B cell (primary cell): ENCODE data around the gene TM4SF20.

Experiments used
- CTCF ChIP-seq: fragments of 200-600 bp; IDR thresholded peaks from one replicate; pipeline ENCODE4 v1.8.0; 2022; ENCODE audit warnings: antibody characterized with exemption, mild to moderate bottlenecking
- EZH2 ChIP-seq: IDR thresholded peaks from 2 replicates; pipeline ENCODE4 v1.6.1; 2012; ENCODE audit warnings: borderline replicate concordance, low read depth, mild to moderate bottlenecking, moderate library complexity, low read length; ENCODE audit not compliant: insufficient read depth, poor library complexity, severe bottlenecking

DNA sequence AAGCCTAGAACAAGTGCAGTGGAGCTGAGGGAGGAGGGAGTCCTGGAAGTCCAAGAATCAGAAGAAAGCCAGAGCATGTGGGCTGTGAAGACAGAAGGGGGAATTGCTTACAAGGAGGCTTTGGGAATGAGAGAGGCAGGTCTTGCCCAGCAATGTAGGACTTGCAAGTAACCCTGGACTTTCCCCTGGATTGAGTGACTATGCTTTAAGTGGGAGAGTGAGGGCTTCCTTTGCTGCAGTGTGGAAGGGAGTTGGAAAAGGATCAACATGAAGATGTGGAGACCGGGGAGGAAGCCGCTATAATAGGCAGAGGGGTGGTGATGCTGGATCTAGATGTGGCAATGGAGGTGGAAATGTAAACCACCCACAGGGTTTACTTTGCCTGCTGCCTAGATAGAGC is 22.4 kb upstream of the TM4SF20 start:
- TF ChIP-seq CTCF (no peak), EZH2 (no peak)
